Stimulated activated CD4-positive, alpha-beta T cell treated with anti-CD3 and anti-CD28 coated beads, Interleukin-1b, Interleukin-23, amount 100 ng/mL, for 1 hour (primary cell): ENCODE measurements around the gene RAB31.

Source experiments
- DNase-seq, 2 donors: peaks; one replicate each; pipeline ENCODE4 v3.0.0-alpha.2; 2020; ENCODE audit warnings: low read depth in 2 of 2

The RAB31 gene

GRCh38 chr18:9861933-9862332, 153.8 kb downstream of the RAB31 start:
- DNase-seq: no peak

DNA sequence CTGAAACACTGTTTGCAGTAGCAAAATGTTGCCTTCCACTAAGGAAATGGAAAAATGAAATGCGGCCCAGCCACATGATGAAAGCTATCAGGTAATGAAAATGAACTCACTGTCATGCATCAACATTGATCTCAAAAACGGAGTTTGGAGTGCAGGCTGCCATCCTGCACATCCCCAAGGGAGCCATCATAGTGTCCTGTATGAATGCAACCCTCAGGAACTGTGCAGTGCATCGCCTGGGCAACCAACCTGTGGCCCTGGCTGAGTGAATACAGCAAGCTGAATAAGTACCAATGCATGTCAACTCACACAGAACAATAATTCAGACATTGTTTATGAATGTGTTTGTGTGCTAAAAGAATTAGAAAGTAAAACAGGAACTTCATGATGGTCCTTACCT, 154.6 kb downstream of the RAB31 start:
- DNase-seq: no peak

GRCh38 chr18:9863282-9863681, 155.2 kb downstream of the RAB31 start:
- DNase-seq: no peak

- DNase-seq: no peak
These were observed 157.8 kb downstream of the RAB31 start for GRCh38 chr18:9865764-9866490.

DNA sequence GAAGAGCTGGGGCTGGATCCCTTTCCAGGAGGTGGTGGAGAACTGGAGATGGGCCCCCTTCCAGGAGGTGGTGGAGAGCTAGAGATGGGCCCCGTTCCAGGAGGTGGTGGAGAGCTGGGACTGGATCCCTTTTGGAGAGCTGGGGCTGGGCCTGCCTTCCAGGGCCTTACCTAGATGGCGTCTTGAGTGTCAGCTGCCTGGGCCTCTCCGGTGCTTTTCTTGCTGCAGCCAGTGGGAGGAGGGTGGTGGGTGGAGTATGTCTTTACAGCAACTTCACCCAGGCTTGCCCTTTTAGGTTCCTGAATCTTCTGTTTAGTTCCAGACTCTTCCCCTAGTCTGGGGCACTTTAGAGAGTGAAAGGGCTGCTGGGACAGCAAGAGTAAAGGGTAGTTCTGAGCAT, 158.5 kb downstream of the RAB31 start:
- DNase-seq: no peak

- DNase-seq: no peak
These were observed 159.0 kb downstream of the RAB31 start for GRCh38 chr18:9867071-9867594.

DNA sequence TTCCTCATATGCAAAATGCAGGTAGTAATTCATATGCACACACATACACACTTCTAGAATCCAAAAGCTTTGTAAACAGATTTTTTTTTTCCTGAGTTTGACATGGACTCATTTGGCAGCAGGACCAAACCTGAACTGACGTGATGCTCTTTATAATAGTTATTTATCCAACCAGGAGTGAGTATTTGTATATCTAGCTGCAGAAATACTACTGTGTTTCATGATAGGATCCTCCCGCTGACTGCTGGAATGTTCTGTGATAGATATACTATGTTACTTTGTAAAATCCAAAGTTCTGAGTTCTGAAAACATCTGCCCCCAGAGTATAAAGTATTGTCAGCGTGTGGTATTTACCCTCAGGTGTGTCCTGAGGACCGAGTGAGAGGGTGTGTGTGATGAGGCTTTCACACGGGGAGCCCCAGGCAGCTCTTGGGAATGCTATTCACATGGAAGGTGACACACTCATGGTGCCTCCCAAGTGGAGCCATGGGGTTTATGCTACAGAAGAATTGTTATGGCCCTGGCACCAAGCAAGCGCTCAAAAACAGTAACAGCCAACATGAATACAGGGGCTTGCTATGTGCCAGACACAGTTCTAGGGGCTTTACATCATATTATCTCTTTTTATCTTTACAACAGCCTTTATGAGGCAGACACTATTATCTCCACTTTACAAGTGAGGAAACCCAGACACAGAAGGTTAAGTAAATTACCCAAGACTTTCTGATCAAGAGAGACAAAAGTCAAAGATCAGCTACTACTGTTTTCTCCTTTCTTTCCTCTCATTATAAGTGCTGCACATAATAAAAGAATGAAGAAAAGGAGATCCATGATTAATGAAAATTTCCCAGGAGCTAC, 161.0 kb downstream of the RAB31 start:
- no peak for DNase-seq

DNA sequence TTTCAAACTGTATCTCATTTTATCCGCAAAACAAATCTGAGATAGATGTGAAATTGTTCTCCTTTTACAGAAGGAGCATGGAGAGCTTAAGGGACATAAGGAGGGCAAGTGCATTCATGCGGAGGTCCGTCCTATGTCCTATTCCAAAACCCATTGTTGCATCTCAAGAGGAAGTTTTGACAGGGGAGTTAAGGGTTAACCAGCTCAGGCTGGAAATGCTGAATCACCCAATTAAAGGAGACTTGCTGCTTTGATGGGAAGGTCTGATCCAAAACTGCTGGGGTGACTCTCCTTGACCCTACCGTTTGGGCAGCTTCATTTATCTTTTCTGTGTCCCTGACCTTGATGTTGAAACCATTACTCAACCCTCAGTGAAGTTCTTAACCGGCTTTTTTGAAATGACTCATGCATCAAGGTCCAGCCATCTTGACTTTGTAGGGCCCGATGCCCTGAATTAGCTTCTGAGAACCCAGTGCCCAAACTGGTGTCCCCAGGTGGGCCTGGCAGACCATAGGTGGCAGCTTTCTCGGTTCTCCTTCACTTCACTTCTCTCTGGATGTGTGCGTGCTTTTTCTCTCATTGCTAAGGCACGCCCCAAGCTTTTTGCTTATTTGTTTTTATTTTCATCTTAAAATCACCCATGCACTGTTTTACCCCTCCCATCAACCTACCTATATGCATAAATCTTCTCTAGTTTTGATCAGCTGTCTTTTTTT, 161.8 kb downstream of the RAB31 start:
- DNase-seq: no peak

DNA sequence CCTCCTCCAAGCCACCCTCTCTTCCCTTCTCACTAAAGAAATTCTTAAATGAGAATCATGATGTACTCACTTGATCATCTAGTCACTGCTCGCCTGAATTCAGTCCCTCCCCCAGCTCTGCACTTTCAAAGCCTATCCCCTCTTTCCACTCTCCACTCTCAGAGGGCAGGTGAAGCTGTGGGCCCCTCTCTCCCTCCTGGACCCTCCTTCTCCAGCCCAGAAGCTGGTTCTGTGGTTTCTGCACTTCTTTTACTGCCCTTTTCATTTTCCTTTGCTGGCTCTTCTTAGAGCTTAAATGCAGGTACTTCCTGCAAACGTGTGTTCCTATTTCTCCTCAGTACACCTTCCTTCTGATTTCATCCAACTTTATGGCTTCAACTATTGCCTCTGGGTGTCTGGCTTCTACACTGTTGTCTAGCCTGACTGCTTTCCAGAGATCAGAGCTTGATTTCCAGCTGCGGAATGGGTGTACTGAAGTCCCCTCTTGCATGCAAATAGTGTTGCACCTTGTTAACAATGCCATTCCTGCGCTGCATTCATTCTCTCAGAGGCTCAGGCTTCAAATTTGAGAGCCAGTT, 162.4 kb downstream of the RAB31 start:
- no peak for DNase-seq

GRCh38 chr18:9871244-9871746, 163.2 kb downstream of the RAB31 start:
- no peak for DNase-seq

GRCh38 chr18:9872823-9873222, 164.7 kb downstream of the RAB31 start:
- no peak for DNase-seq

GRCh38 chr18:9874728-9875127, 166.6 kb downstream of the RAB31 start:
- DNase-seq: no peak

DNA sequence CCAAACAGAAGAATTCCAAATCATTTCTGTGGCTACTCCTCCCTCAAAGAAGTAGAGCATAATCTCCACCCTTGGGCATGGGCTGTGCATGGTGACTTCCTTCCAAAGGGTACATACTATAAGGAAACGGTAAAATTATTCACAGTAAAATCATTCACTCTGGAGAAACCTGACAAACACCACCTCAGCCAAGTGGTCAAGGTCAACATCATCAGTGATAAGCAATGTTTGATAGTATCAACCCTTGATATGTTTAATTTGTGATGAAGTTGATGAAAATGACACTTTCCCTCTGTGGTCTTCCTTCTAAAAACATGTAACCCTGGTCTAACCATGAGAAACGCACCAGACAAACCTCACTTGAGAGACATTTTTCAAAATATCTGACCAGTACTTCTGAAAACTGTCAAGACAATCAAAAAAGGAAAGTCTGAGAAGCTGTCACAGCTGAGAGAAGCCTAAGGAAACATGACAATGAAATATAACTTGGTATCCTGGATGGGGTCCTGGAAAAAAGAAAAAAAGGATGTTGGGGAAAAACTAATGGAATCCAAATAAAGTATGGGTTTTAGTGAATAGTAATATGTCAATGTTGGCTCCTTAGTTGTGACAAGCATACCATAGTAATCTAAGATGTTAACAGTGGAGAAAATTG, 168.2 kb downstream of the RAB31 start:
- no peak for DNase-seq

DNA sequence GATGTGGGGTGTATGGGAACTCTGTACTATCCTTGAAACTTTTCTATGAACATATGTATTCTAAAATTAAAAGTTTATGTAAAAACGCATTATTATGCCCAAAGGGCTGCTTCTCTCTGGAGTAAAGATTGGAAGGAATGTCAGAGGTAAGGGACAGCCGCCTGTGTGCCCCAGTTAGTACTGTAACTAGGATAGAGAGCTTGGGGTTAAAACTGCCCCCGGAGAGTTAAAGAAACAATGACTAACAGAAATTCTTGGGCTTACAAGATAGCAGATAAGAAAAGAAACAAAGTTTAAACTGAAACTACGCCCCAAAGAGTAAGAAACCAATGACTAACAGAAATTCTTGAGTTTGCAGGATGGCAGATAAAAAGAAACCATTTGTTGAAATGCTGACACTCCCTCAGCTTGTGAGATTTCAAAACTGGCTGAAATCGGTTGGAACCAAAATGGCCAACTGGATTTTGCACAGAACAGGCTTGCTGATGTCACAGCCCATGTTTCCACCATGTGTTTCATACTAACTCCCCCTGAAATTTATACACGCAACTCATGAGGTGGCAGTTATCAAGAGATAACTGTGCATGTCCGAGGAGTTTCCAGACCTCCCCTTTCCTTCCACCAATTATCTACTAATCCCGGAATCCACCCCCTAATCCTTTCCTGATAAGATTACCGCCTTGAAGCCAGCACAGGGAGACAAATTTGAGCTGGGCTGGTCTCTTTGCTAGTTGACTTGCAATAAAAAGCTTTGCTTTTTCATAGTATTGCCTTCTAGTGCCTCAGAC, 169.0 kb downstream of the RAB31 start:
- no peak for DNase-seq

DNA sequence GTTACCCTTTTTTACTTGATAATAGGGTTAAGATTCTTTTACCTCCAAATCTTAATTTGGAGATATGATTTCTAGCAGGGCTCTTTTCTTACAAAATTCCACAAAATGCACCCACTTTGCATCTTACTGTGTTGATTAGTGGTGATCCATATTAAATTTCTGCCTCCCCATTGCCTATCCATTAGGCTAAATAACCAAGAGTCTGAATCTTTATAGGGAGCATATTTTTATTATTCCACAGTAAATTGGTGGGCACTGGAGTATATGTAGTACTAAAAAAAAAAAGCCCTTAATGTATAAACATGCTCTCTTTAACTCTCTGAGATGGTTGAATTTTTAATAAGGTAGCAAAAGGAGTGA, 169.5 kb downstream of the RAB31 start:
- DNase-seq: no peak

GRCh38 chr18:9878095-9878494, 170.0 kb downstream of the RAB31 start:
- DNase-seq: no peak

GRCh38 chr18:9878783-9879242, 170.7 kb downstream of the RAB31 start:
- DNase-seq: no peak

DNA sequence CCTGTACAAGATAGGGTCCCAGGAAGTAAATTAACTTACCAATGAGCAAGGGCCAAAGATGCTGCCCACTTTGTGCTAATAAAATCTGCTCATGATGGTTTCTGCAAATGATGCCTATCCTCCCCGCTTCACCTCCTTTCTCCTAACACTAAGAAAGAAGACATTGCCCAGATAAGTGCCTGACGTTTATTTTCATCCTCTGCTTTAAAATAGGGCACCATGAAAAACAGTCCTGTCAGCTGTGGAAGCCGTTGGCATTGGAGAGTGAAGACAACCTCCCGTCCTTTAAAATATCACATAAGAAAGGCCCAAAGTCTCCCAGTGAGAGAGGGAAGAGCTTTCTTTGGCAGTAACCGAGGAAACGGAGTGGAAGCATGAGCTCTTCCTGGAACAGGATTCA, 176.0 kb downstream of the RAB31 start:
- DNase-seq: no peak

GRCh38 chr18:9884532-9885140, 176.5 kb downstream of the RAB31 start:
- DNase-seq: no peak
